ENCODE measurements around the gene OTC.

Gene OTC

DNA sequence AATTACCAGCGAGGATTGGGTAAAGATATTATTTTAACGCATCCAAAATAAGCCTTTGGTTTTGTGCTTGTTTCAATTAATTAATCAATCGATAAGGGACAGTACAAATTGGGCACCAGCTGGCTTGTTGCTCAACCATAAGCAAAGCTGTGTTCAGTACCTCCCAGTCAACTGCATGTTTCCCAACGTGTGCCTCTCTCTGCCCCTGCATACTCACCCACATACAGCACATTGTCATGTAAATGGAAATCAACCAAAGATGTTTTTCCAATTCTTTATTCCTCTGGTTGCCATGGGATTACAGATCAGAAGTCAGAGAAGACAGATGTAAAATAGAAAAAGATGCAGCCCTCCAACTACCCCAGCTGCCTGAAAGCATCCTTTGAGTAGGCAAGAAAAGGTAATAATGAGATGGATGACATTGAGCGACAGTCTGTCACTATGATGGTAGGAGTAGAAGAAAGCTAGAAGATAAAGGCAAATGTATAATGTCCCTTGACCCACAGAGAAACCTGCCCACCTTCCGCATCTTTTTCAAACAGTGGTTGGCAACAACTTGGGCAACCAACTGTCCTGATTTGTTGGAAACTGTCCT lies 116.3 kb downstream of the OTC start:
- no peak for DNase-seq (ENCODE audit: low read depth)
